Suprapubic skin (tissue), 4 donors: ENCODE measurements around the gene TTC39C. TPM values are rescaled to one million over a fixed set of nuclear protein-coding genes. Genes with fewer than 3 reads are reported as not detected.
A peak's percentile ranks its signal among the peaks of the same experiment; 100 is the strongest.

ENCODE experiments used
- DNase-seq, 2 donors: peaks; one replicate each; pipeline ENCODE4 v3.0.0-alpha.2; 2019; ENCODE audit warnings: low spot score in 2 of 2
- H3K27ac ChIP-seq: fragments of 200-600 bp; sonication (generic); one replicate; pipeline ENCODE4 v1.5.1; 2019
- H3K27me3 ChIP-seq: fragments of 200-600 bp; sonication (generic); one replicate; pipeline ENCODE4 v1.5.1; 2019
- H3K36me3 ChIP-seq: fragments of 200-600 bp; sonication (generic); one replicate; pipeline ENCODE4 v1.5.1; 2019
- H3K4me1 ChIP-seq: fragments of 200-600 bp; sonication (generic); one replicate; pipeline ENCODE4 v1.5.1; 2019
- H3K4me3 ChIP-seq: fragments of 200-600 bp; sonication (generic); one replicate; pipeline ENCODE4 v1.5.1; 2019; ENCODE audit warnings: mild to moderate bottlenecking
- H3K9me3 ChIP-seq: fragments of 200-600 bp; sonication (generic); one replicate; pipeline ENCODE4 v1.5.1; 2019
- CTCF ChIP-seq, 2 donors: fragments of 200-600 bp in 1 of 2; fragments of 450-650 bp in 1 of 2; sonication (generic) in 1 of 2; IDR thresholded peaks; one replicate each; pipeline ENCODE4 v1.5.1; 2016 to 2019; ENCODE audit warnings: antibody characterized with exemption in 2 of 2, mild to moderate bottlenecking in 1 of 2, moderate library complexity in 1 of 2
- EP300 ChIP-seq: sonication (generic); formaldehyde crosslinking; IDR thresholded peaks from one replicate; pipeline ENCODE4 v1.6.1; 2017; ENCODE audit warnings: antibody characterized with exemption
- POLR2A ChIP-seq, 2 donors: fragments of 450-650 bp; IDR thresholded peaks; one replicate each; pipeline ENCODE4 v1.6.1; 2017; ENCODE audit warnings: antibody characterized with exemption in 2 of 2, mild to moderate bottlenecking in 2 of 2, moderate library complexity in 2 of 2
- POLR2AphosphoS5 ChIP-seq, 3 donors: sonication (generic); formaldehyde crosslinking; IDR thresholded peaks; one replicate each; pipeline ENCODE4 v1.6.1; 2017; ENCODE audit warnings: antibody characterized with exemption in 3 of 3
- WGBS: methylation state at CpG from one replicate; pipeline ENCODE4 v1.1.5; 2018; 5-methylcytosine and 5-hydroxymethylcytosine counted together
- total RNA-seq, 4 donors: library from RNA; depleted of rRNA; stranded (reverse); fragments of >200 nt; gene quantifications; one replicate each; pipeline ENCODE4 v1.1.0, GENCODE V29; 2016

Gene TTC39C
- 100 to 1,000 TPM in 1 of 4 donors, 10 to 100 TPM in 3; 74.9 to 126 (median 86.5) TPM for total RNA-seq

- under 1% methylated on average over 29 of the region's 118 CpGs for WGBS
- TF ChIP-seq POLR2AphosphoS5 (IDR thresholded peaks at IDR 0.05) (peak in 1 of 3 donors; percentile 2), POLR2A (IDR thresholded peaks at IDR 0.05) (no peak)
- peak within 1 kb of the TSS; percentile 87 for H3K4me3 ChIP-seq
- H3K27ac ChIP-seq: peak within 1 kb of the TSS; percentile 98
- no peaks in the 10 kb centered on the region for H3K27me3 ChIP-seq
- peaks cover 42% of the 10 kb centered on the region for H3K4me1 ChIP-seq
- H3K36me3 ChIP-seq: no peaks in the 10 kb centered on the region
- peak; percentile 86 to 88 for DNase-seq
- H3K9me3 ChIP-seq: no peaks in the 10 kb centered on the region
Observed at GRCh38 chr18:24014062-24014985, at the start of gene TTC39C. TSS of gene TTC39C (plus strand) at chr18:24014754. CDS start at chr18:24014872, 118 bp downstream.

- H3K27ac ChIP-seq: no peak overlapping the region
- H3K9me3 ChIP-seq: no peaks in the 10 kb centered on the region
- no peaks in the 10 kb centered on the region for H3K36me3 ChIP-seq
- no peak for DNase-seq
- H3K4me1 ChIP-seq: peaks cover 19% of the 10 kb centered on the region
- 86% methylated on average over 8 of the region's 8 CpGs for WGBS
- no peaks in the 10 kb centered on the region for H3K27me3 ChIP-seq
- TF ChIP-seq POLR2A (IDR thresholded peaks at IDR 0.05) (no peak), POLR2AphosphoS5 (IDR thresholded peaks at IDR 0.05) (no peak), EP300 (no peak), CTCF (IDR thresholded peaks at IDR 0.05) (no peak)
- H3K4me3 ChIP-seq: no peak overlapping the region
Observed at GRCh38 chr18:23966909-23967308, 47.6 kb upstream of the TTC39C start.

DNA sequence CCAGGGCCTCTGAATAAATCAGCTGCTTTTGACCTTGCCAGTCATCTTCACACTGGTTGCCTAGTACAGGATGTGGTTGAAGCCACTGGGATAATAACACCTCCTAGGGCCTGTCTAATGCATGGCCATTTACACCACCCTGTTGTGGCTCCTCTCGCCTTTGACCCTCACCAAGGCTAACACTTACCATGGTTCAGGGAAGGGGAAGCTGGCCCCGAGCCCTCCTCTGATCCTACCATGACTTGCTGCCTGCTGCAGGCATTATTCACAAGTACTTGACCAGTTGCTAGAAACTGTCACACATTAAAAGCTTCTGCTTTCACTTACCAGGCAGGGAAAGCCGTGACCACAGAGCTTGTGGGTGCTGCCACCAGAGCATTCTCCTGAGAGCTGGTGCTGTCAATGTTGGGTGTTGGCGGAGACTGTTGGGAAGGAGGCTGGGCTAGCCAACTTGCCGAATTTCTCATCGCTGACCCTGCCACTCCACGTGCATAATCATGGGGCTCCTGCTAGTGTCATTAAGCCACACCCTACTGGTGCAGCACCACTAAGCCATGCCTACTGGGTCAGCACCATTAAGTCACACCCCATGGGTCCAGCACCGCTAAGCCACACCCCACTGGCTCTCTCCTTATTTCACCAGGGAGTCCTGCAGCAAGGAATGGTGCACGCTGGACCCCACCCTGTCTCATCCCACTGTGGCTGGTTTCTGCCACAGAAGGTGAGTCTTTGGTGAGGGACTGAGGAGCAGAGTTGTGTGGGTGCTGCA, 47.0 kb upstream of the TTC39C start:
- DNase-seq: no peak
- TF ChIP-seq CTCF (IDR thresholded peaks at IDR 0.05) (no peak), EP300 (no peak), POLR2AphosphoS5 (IDR thresholded peaks at IDR 0.05) (no peak), POLR2A (IDR thresholded peaks at IDR 0.05) (no peak)
- Histone ChIP-seq H3K9me3 (no peaks in the 10 kb centered on the region), H3K4me1 (peaks cover 19% of the 10 kb centered on the region), H3K4me3 (no peak overlapping the region), H3K36me3 (no peaks in the 10 kb centered on the region), H3K27ac (no peak overlapping the region), H3K27me3 (no peaks in the 10 kb centered on the region)
- 95% methylated on average over 7 of the region's 9 CpGs for WGBS

GRCh38 chr18:23968638-23969604, 45.6 kb upstream of the TTC39C start:
- no peaks in the 10 kb centered on the region for H3K9me3 ChIP-seq
- H3K4me3 ChIP-seq: no peak overlapping the region
- H3K27ac ChIP-seq: no peak overlapping the region
- no peaks in the 10 kb centered on the region for H3K36me3 ChIP-seq
- no peak for TF ChIP-seq POLR2A (IDR thresholded peaks at IDR 0.05)
- TF ChIP-seq CTCF (IDR thresholded peaks at IDR 0.05): no peak
- no peak for TF ChIP-seq POLR2AphosphoS5 (IDR thresholded peaks at IDR 0.05)
- no peak for TF ChIP-seq EP300
- H3K4me1 ChIP-seq: peaks cover 9% of the 10 kb centered on the region
- 97% methylated on average over 4 of the region's 4 CpGs for WGBS
- H3K27me3 ChIP-seq: no peaks in the 10 kb centered on the region
- no peak for DNase-seq

DNA sequence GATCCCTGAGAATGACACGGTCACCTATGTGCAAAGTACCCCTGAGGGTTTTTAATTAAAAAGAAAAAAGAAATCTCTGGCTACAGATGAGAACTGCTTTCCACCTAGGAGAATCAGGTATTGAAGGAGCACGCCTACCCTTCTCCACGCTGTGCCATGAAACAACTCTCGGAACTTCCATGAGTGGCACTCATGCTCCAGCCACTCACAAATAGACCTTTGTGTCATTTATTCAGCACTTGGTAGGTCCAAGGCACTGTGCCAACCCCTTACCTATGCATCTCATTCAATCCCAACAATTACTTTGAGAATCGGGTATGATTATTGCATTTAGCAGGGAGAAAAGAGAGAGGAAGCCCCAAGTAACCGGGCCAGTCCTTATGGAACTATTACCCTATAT, 44.9 kb upstream of the TTC39C start:
- Histone ChIP-seq H3K4me3 (no peak overlapping the region), H3K27ac (no peak overlapping the region), H3K36me3 (no peaks in the 10 kb centered on the region), H3K4me1 (peaks cover 4% of the 10 kb centered on the region), H3K27me3 (no peaks in the 10 kb centered on the region), H3K9me3 (no peaks in the 10 kb centered on the region)
- no peak for DNase-seq
- TF ChIP-seq POLR2AphosphoS5 (IDR thresholded peaks at IDR 0.05) (no peak), POLR2A (IDR thresholded peaks at IDR 0.05) (no peak), EP300 (no peak), CTCF (IDR thresholded peaks at IDR 0.05) (no peak)
- WGBS: 97% methylated on average over 6 of the region's 6 CpGs
